ENCODE measurements around the gene CLCN3. TPM values are rescaled to one million over a fixed set of nuclear protein-coding genes. Genes with fewer than 3 reads are reported as not detected.

The CLCN3 gene
- total and polyA plus RNA-seq, 9 of the 15 experiments (the other 6 are each of a cell fraction or from before 2014, with no cell fraction given) = 12.7 to 60.6 (median 38.5) TPM

DNA sequence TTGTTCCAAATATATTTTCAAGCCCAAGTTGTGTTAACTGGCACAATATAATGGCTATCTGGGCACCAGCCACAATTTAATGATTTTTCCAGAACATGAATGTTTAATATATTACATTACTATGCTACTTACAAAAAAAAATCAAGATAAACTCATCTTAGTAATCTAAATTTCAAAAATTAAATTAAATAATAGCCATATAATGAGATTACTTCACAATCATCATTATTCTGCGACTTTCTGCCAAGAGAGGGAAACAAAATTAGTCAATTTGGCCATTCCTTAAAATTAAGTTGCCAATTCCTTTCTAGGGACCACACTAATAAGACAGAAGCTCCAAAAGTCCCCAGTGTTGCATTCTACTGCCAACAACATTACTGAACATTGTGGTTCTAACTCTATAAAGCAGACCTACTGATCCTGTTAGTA, 15.5 kb upstream of the CLCN3 start (continued):
- TF ChIP-seq MYBL2 (IDR thresholded peaks at IDR 0.05; ENCODE audit: low read depth) (no peak), MYBL2 (CRISPR knock-in tag; IDR thresholded peaks at IDR 0.05; ENCODE audit: borderline replicate concordance) (no peak), SMARCC2 (IDR thresholded peaks at IDR 0.05; ENCODE audit: low read depth) (0 out of 2 replicates have a peak, but pooled peaks have one; percentile 12), NFE2L1 (tag; IDR thresholded peaks at IDR 0.05; ENCODE audit: borderline replicate concordance, low read depth) (no peak), ZNF121 (CRISPR knock-in tag; conservative IDR thresholded peaks at IDR 0.05) (no peak), CTBP1 (IDR thresholded peaks at IDR 0.05; ENCODE audit: borderline replicate concordance) (no peak)

DNA sequence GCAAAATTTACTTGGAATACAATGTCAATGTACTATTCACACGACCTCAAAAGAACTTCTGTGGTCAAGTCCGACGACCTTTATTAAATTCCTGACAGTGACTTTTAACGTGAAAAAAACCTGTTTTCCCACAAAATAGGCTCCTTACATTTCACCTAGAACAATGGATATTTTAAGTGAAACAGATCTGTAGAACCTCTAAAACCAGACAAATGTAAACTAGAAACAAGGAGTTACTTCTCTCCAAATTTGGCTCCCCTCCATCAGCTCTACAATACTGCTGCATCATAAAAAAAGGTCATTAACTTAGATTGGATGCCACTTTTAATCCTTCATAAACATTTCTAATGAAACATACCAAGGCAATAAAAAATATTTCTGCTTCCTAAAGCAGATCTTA, 9.2 kb upstream of the CLCN3 start:
- peak; percentile 4; the same call in 1 of the 3 replicates for ATAC-seq
- Histone ChIP-seq H3K27ac (ENCODE audit: extremely low read depth, low read depth, low read length) (peak overlapping the region; percentile 98; the same call in 2 of the 3 replicates), H3K9me3 (replicated peaks; ENCODE audit: control insufficient read depth, insufficient read depth, low read depth, low read length) (no peaks in the 10 kb centered on the region), H4K20me1 (replicated peaks; ENCODE audit: control insufficient read depth, insufficient read depth, low read length) (no peaks in the 10 kb centered on the region), H3K36me3 (ENCODE audit: control insufficient read depth, insufficient read depth, low read length) (peaks cover 9% of the 10 kb centered on the region), H3K9me1 (ENCODE audit: control insufficient read depth, insufficient read depth, low read length) (no peaks in the 10 kb centered on the region), H3K4me2 (ENCODE audit: insufficient read depth, low read length) (peak overlapping the region; percentile 90), H3K9ac (ENCODE audit: insufficient read depth in 1 of 2, low read depth in 2 of 2, low read length in 2 of 2) (peak overlapping the region in 1 of 2 experiments; percentile 86; a peak in 3 of 4 replicates), H3K4me3 (peak overlapping the region; percentile 80), H3K4me1 (replicated peaks in 1 of 2; ENCODE audit: control insufficient read depth in 2 of 2, insufficient read depth in 2 of 2, low read length in 2 of 2) (peaks cover 7 to 24% of the 10 kb centered on the region in 2 experiments; a peak in 3 of 5 replicates), H2AFZ (ENCODE audit: low read depth, low read length) (no peak overlapping the region), H3K79me2 (ENCODE audit: control insufficient read depth, insufficient read depth, low read length) (peaks cover 58% of the 10 kb centered on the region), H3K27me3 (ENCODE audit: control insufficient read depth in 2 of 2, insufficient read depth in 2 of 2, low read length in 2 of 2) (no peaks in the 10 kb centered on the region)
- DNase-seq (ENCODE audit: extremely low read depth in 1 of 4, low spot score in 3 of 4) = no peak
- WGBS (ENCODE audit: insufficient coverage, low coverage, missing lambda C conversion rate) = 3% methylated on average over 4 of the region's 4 CpGs
- peak; percentile 44 for FAIRE-seq
- ChIA-PET CTCF (ENCODE audit: low intra/inter-chr PET ratio) (no interaction called here), POLR2A (interaction anchor here (0.8 to 1.6 kb wide), 3 partner anchors 13 to 48 kb away, joined by 3 to 5 read pairs (median 3); no protein-coding TSS in a partner anchor)
- TF ChIP-seq XRCC4 (IDR thresholded peaks at IDR 0.05; ENCODE audit: extremely low read depth, insufficient read depth, insufficient read length) (no peak), NFIC (IDR thresholded peaks at IDR 0.05) (peak; percentile 56), FOXK1 (CRISPR knock-in tag; IDR thresholded peaks at IDR 0.05; ENCODE audit: borderline replicate concordance) (no peak), MLLT1 (IDR thresholded peaks at IDR 0.05) (no peak)
- in situ Hi-C loops (cut with MboI) = loop anchor here (10.0 to 25.0 kb wide), 2 partner anchors 144 to 426 kb away; partner anchors contain the start of genes HPF1 and MFAP3L
- BruUV-seq (replicated peaks) = no TSS peak
- intact Hi-C loops (cut with micrococcal nuclease) = no loop called here

Measured in K562 (cell line).